BJ (cell line): Measurements from ENCODE around the gene GPM6B. TPM values are rescaled to one million over a fixed set of nuclear protein-coding genes. Genes with fewer than 3 reads are reported as not detected.

Experiments used
- CTCF ChIA-PET: fragments of 350-600 bp; formaldehyde crosslinking; extraction: SDS; loops from one replicate; lab custom pipeline; 2021; ENCODE audit warnings: antibody characterized with exemption, inconsistent platforms; lab: Yijun Ruan, JAX
- POLR2A ChIA-PET: fragments of 300-600 bp; sonication (Branson Sonifier 250); formaldehyde crosslinking; extraction: SDS; loops from one replicate; lab custom pipeline; 2021; ENCODE audit warnings: antibody characterized with exemption; lab: Charles Lee
- DNase-seq: peaks from one replicate; pipeline ENCODE4 v3.0.0-alpha.2; 2011; ENCODE audit warnings: low read depth
- H3K27me3 ChIP-seq: 2 replicates; pipeline ENCODE4 v1.6.0; 2011; ENCODE audit warnings: low read length; ENCODE audit not compliant: control insufficient read depth, insufficient read depth
- H3K36me3 ChIP-seq: 2 replicates; pipeline ENCODE4 v1.5.1; 2011; ENCODE audit warnings: low read length; ENCODE audit not compliant: control insufficient read depth, insufficient read depth
- H3K4me3 ChIP-seq: 2 replicates; pipeline ENCODE4 v1.5.1; 2011; ENCODE audit warnings: low read depth, mild to moderate bottlenecking, control low read depth, low read length
- CTCF ChIP-seq: IDR thresholded peaks from 2 replicates; pipeline ENCODE4 v1.5.1; 2011; ENCODE audit warnings: low read depth, mild to moderate bottlenecking, control low read depth, inconsistent platforms, low read length, moderate library complexity; ENCODE audit not compliant: insufficient read depth
- polyA plus RNA-seq: library from polyadenylated mRNA; depleted of rRNA; stranded (reverse); fragments of >200 nt; gene quantifications from 2 replicates; pipeline ENCODE4 v1.2.3, GENCODE V29; 2011

The GPM6B gene
- polyA plus RNA-seq, 1 experiment = 1.1 TPM

- H3K36me3 ChIP-seq = no peaks in the 10 kb centered on the region
- ChIA-PET POLR2A (no interaction called here), CTCF (no interaction called here)
- DNase-seq = no peak
- no peak for TF ChIP-seq CTCF
- no peaks in the 10 kb centered on the region for H3K27me3 ChIP-seq
- H3K4me3 ChIP-seq = no peak overlapping the region
Observed at GRCh38 chrX:13840121-13840520, 23.2 kb upstream of the GPM6B start.

DNA sequence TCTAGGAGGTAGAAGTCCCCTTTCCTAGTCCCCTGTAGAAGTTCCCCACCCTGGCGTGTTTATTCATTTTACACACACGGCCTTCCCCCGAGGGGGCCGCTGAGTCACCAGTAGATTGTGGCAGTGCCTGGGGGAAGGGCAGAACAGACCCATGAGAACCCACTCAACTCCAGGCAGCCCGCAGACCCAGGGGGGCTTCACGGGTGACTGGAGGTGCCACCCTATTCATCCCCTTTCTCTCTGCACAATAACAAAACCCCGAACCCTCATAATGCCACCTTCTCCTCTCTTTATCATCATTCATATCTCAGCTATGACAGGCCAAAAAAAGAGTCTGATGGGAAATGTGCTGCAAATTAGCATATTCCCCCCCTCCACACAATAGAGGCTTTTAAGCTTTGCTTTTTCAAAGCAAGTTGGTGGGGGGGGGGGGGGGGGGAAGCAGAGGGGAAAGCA, 20.4 kb upstream of the GPM6B start:
- POLR2A ChIA-PET = no interaction called here
- no peaks in the 10 kb centered on the region for H3K27me3 ChIP-seq
- DNase-seq = no peak
- H3K36me3 ChIP-seq = no peaks in the 10 kb centered on the region
- no peak for TF ChIP-seq CTCF
- no peak overlapping the region for H3K4me3 ChIP-seq
- CTCF ChIA-PET = no interaction called here

DNA sequence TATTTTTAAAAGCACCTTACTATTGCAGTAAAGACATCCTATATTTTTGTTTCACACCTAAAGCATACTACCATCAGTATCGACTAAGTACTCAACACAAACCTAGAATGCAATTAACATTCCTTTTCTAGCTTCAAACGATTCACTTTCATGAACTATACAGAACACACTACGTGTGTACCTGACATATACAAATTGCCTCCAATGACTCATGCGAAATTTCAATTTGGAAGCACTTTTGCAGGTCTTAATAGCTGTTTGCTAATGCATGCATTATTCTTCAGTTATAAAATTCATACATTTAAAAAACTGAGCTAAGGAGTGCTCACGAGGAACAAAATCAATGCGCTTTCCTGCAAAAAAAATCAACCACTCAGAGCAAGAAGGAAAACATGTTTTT, 19.7 kb upstream of the GPM6B start:
- ChIA-PET CTCF (interaction anchor here (0.6 kb wide), 1 partner anchor 15 kb away, joined by 3 read pairs; no protein-coding TSS in a partner anchor), POLR2A (no interaction called here)
- Histone ChIP-seq H3K4me3 (no peak overlapping the region), H3K36me3 (no peaks in the 10 kb centered on the region), H3K27me3 (no peaks in the 10 kb centered on the region)
- TF ChIP-seq CTCF = no peak
- no peak for DNase-seq

DNA sequence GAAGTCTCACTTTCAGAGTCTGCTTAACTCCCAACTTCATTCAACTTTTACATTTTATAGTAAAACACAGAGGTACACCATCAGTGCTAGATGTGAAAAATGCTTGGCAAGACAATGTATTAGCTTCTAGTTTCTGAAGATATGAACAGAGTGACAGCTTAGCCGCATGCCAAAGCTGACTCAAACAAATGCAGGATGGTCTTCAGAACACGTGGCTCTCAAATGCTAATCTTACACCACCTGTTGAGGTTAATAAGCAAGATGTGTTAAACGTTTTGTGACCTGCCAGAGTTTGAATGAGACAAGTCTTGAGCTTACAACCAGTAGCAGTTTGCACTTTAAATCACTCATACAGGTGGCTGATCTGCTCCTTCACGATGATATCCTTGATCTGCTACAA, 18.9 kb upstream of the GPM6B start:
- Histone ChIP-seq H3K4me3 (no peak overlapping the region), H3K27me3 (no peaks in the 10 kb centered on the region), H3K36me3 (no peaks in the 10 kb centered on the region)
- no peak for DNase-seq
- POLR2A ChIA-PET = no interaction called here
- CTCF ChIA-PET = no interaction called here
- no peak for TF ChIP-seq CTCF

DNA sequence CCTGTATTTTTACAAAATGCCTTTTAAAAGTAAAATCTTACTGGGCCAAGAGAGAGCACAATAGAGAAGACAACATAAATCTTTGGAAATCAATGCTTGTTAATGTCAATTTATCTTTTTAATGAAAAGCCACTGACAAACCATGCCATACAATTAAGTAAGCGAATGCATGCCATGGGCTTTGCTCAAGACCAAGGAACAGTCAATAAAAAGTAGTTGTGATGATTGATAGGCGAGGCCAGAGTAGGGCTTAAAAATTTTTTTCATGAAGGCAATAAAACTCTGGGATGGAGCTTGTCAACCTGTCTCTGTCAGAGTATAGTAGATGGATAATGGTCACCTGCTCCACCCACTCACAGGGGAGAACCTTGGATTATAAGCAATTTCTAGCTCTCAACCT, 17.5 kb upstream of the GPM6B start:
- no peak for TF ChIP-seq CTCF
- CTCF ChIA-PET = no interaction called here
- POLR2A ChIA-PET = no interaction called here

More for the DNA sequence above, 17.5 kb upstream of the GPM6B start:
- Histone ChIP-seq H3K36me3 (no peaks in the 10 kb centered on the region), H3K4me3 (no peak overlapping the region), H3K27me3 (no peaks in the 10 kb centered on the region)
- no peak for DNase-seq
